DND-41 (cell line): ENCODE results near the gene S100A12.

Experiments
- ATAC-seq: fragments of 200-7000 bp; cut with Tn5 transposase; 3 replicates; pipeline ENCODE4 v1.9.1; 2021; ENCODE audit warnings: low read depth; ENCODE audit not compliant: insufficient read depth
- DNase-seq: peaks from one replicate; pipeline ENCODE4 v3.0.0-alpha.2; 2020
- H2AFZ ChIP-seq: 2 replicates; pipeline ENCODE4 v1.6.0; 2012; ENCODE audit warnings: low read depth, low read length
- H3K27ac ChIP-seq: 2 replicates; pipeline ENCODE4 v1.5.1; 2012; ENCODE audit warnings: low read length, inconsistent platforms
- H3K27me3 ChIP-seq: fragments of 200-600 bp; sonication (generic); 2 replicates; pipeline ENCODE4 v1.6.0; 2012; ENCODE audit warnings: low read length, mild to moderate bottlenecking, inconsistent platforms; ENCODE audit not compliant: insufficient read depth, poor library complexity
- H3K36me3 ChIP-seq: 2 replicates; pipeline ENCODE4 v1.5.1; 2012; ENCODE audit warnings: low read length, inconsistent platforms; ENCODE audit not compliant: insufficient read depth
- H3K4me1 ChIP-seq: 2 replicates; pipeline ENCODE4 v1.5.1; 2012; ENCODE audit warnings: mild to moderate bottlenecking, low read length; ENCODE audit not compliant: insufficient read depth
- H3K4me2 ChIP-seq: 2 replicates; pipeline ENCODE4 v1.6.0; 2012; ENCODE audit warnings: mild to moderate bottlenecking, moderate library complexity, low read length, inconsistent platforms; ENCODE audit not compliant: insufficient read depth
- H3K4me3 ChIP-seq, 2 experiments: fragments of 200-600 bp in 1 of 2; shearing (Covaris generic) in 1 of 2; 2 replicates each; pipeline ENCODE4 v1.5.1; 2012 to 2016; ENCODE audit warnings: inconsistent platforms in 2 of 2, low read length in 2 of 2, mild to moderate bottlenecking in 2 of 2, low read depth in 1 of 2, moderate library complexity in 1 of 2
- H3K79me2 ChIP-seq: 2 replicates; pipeline ENCODE4 v1.6.0; 2012; ENCODE audit warnings: low read length, inconsistent platforms; ENCODE audit not compliant: insufficient read depth
- H3K9ac ChIP-seq: 2 replicates; pipeline ENCODE4 v1.6.0; 2012; ENCODE audit warnings: low read depth, mild to moderate bottlenecking, inconsistent platforms, low read length, moderate library complexity
- H3K9me3 ChIP-seq: 2 replicates; pipeline ENCODE4 v1.5.1; 2012; ENCODE audit warnings: low read length, moderate library complexity, mild to moderate bottlenecking, inconsistent platforms; ENCODE audit not compliant: insufficient read depth, severe bottlenecking
- H4K20me1 ChIP-seq: 2 replicates; pipeline ENCODE4 v1.6.0; 2012; ENCODE audit warnings: low read length; ENCODE audit not compliant: insufficient read depth
- CTCF ChIP-seq: IDR thresholded peaks from 2 replicates; pipeline ENCODE4 v1.5.1; 2012; ENCODE audit warnings: borderline replicate concordance, low read length, moderate library complexity, mild to moderate bottlenecking; ENCODE audit not compliant: poor library complexity, severe bottlenecking; ENCODE audit errors: extremely low read depth
- EZH2 ChIP-seq: IDR thresholded peaks from 3 replicates; pipeline ENCODE4 v1.6.1; 2012; ENCODE audit warnings: borderline replicate concordance, low read depth, mild to moderate bottlenecking, moderate library complexity, low read length, inconsistent platforms; ENCODE audit not compliant: severe bottlenecking

The S100A12 gene

GRCh38 chr1:153337980-153338853 is 37.2 kb downstream of the S100A12 start:
- no peak for ATAC-seq
- Histone ChIP-seq H2AFZ (no peak overlapping the region), H3K9me3 (no peaks in the 10 kb centered on the region), H3K79me2 (no peaks in the 10 kb centered on the region), H3K27me3 (peaks cover 7% of the 10 kb centered on the region), H3K27ac (no peak overlapping the region), H3K36me3 (no peaks in the 10 kb centered on the region), H4K20me1 (no peaks in the 10 kb centered on the region), H3K4me2 (no peak overlapping the region), H3K9ac (no peak overlapping the region), H3K4me3 (no peak overlapping the region), H3K4me1 (no peaks in the 10 kb centered on the region)
- no peak for DNase-seq
- TF ChIP-seq CTCF (no peak), EZH2 (no peak)

DNA sequence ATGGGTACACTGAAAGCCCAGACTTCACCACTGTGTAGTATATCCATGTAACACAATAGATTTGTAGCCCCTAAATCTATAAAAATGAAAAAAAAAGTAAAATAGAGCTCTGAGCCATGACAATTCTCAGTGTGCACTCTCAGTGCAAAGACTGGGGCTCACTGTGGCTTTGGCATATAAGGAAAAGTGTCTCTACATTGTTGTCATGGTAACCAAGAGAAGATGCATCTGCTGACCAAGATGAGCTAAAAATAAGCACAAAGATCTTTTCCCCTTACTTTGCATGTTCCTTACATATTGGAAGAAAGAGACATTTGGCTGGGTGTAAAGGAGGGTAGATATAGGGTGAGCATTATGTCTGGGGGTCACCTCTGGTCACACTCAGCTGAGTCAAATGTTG is 38.8 kb downstream of the S100A12 start:
- TF ChIP-seq EZH2: no peak
- TF ChIP-seq CTCF: no peak
- Histone ChIP-seq H3K9me3 (no peaks in the 10 kb centered on the region), H3K4me1 (no peaks in the 10 kb centered on the region), H3K4me2 (no peak overlapping the region), H3K27me3 (peaks cover 5% of the 10 kb centered on the region), H4K20me1 (no peaks in the 10 kb centered on the region), H2AFZ (no peak overlapping the region), H3K9ac (no peak overlapping the region), H3K79me2 (no peaks in the 10 kb centered on the region), H3K4me3 (no peak overlapping the region), H3K36me3 (no peaks in the 10 kb centered on the region), H3K27ac (no peak overlapping the region)
- ATAC-seq (no peak), DNase-seq (no peak)

DNA sequence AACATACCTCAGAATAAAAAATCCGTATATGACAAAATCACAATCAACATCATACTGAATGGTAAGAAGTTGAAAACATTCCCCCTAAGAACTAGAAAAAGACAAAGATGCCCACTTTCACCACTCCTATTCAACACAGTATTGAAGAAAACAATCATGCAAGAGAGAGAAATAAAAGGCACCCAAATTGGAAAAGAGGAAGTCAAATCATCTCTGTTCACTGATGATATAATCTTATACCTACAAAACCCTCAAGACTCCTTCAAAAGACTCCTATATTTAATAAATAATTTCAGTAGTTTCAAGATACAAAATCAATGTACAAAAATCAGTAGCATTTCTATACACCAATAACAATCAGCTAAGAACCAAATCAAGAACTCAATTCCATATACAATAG is 41.5 kb downstream of the S100A12 start:
- H3K4me3 ChIP-seq: no peak overlapping the region
- H3K4me1 ChIP-seq: no peaks in the 10 kb centered on the region
- DNase-seq (no peak), ATAC-seq (no peak)
- H3K27ac ChIP-seq: no peak overlapping the region
- TF ChIP-seq EZH2 (no peak), CTCF (no peak)
- no peaks in the 10 kb centered on the region for H3K9me3 ChIP-seq
- no peaks in the 10 kb centered on the region for H3K36me3 ChIP-seq
- no peaks in the 10 kb centered on the region for H4K20me1 ChIP-seq
- no peak overlapping the region for H3K9ac ChIP-seq
- H3K27me3 ChIP-seq: peaks cover 5% of the 10 kb centered on the region
- H3K4me2 ChIP-seq: no peak overlapping the region
- no peak overlapping the region for H2AFZ ChIP-seq
- no peaks in the 10 kb centered on the region for H3K79me2 ChIP-seq
